K562 (cell line): Measurements from ENCODE around the gene ABCF2. TPM values are rescaled to one million over a fixed set of nuclear protein-coding genes. Genes with fewer than 3 reads are reported as not detected.

Experiments used
- ATAC-seq: fragments of 200-7000 bp; cut with Tn5 transposase; 3 replicates; pipeline ENCODE4 v1.9.1; 2020; ENCODE audit warnings: moderate library complexity
- BruUV-seq: library from RNA; stranded (reverse); fragments of 400-500 nt; replicated peaks from 2 replicates; lab custom pipeline; 2021; lab: Mats Ljungman, UMichigan
- CTCF ChIA-PET: fragments of 300-600 bp; formaldehyde crosslinking; extraction: SDS; loops from one replicate; lab custom pipeline; 2021; ENCODE audit warnings: low intra/inter-chr PET ratio; lab: Yijun Ruan, JAX
- POLR2A ChIA-PET: fragments of 300-600, 350-650 bp; sonication (Branson Sonifier 250); formaldehyde crosslinking; extraction: SDS; loops from one replicate; lab custom pipeline; 2021; ENCODE audit warnings: antibody characterized with exemption, inconsistent platforms; lab: Yijun Ruan, JAX
- DNase-seq, 4 experiments: peaks; one replicate each; pipeline versions ENCODE4 v3.0.0 to v3.0.0-alpha.2; 2011 to 2018; ENCODE audit warnings: low spot score in 3 of 4, mixed read lengths in 3 of 4; ENCODE audit errors: extremely low read depth in 1 of 4
- FAIRE-seq: peaks from 2 replicates; lab custom pipeline; 2011; peaks lifted over from hg19 to GRCh38; lab: Jason Lieb, UNC
- H2AFZ ChIP-seq: 2 replicates; pipeline ENCODE4 v1.6.0; 2011; ENCODE audit warnings: low read depth, low read length, control low read depth, inconsistent platforms
- H3K27ac ChIP-seq: fragments of 200-600 bp; 3 replicates; pipeline ENCODE4 v1.8.0; 2011; ENCODE audit warnings: low read depth, mild to moderate bottlenecking, control low read depth, inconsistent platforms, low read length, moderate library complexity, mixed read lengths; ENCODE audit errors: extremely low read depth
- H3K27me3 ChIP-seq, 2 experiments: fragments of 300-600 bp in 1 of 2; 2 replicates in 1 of 2; 3 replicates in 1 of 2; pipeline versions ENCODE4 v1.6.0 to v1.8.0; 2011; ENCODE audit warnings: inconsistent platforms in 2 of 2, low read length in 2 of 2, mild to moderate bottlenecking in 1 of 2, mixed read lengths in 1 of 2, moderate library complexity in 1 of 2; ENCODE audit not compliant: control insufficient read depth in 2 of 2, insufficient read depth in 2 of 2
- H3K36me3 ChIP-seq: fragments of 300-600 bp; 3 replicates; pipeline ENCODE4 v1.8.0; 2011; ENCODE audit warnings: mild to moderate bottlenecking, low read length, inconsistent platforms; ENCODE audit not compliant: control insufficient read depth, insufficient read depth
- H3K4me1 ChIP-seq, 2 experiments: fragments of 200-600 bp in 1 of 2; replicated peaks in 1 of 2; 2 replicates in 1 of 2; 3 replicates in 1 of 2; pipeline versions ENCODE4 v1.5.1 to v1.8.0; 2011; ENCODE audit warnings: inconsistent platforms in 2 of 2, low read length in 2 of 2, mild to moderate bottlenecking in 1 of 2, mixed read lengths in 1 of 2, moderate library complexity in 1 of 2; ENCODE audit not compliant: control insufficient read depth in 2 of 2, insufficient read depth in 2 of 2
- H3K4me2 ChIP-seq: 2 replicates; pipeline ENCODE4 v1.6.1; 2011; ENCODE audit warnings: low read length, control low read depth, inconsistent platforms, mixed read lengths; ENCODE audit not compliant: insufficient read depth
- H3K4me3 ChIP-seq: fragments of 200-600 bp; sonication (generic), shearing (Covaris generic); 2 replicates; pipeline ENCODE4 v1.5.1; 2016; ENCODE audit warnings: control low read depth, inconsistent platforms
- H3K79me2 ChIP-seq: fragments of 200-600 bp; 3 replicates; pipeline ENCODE4 v1.8.0; 2011; ENCODE audit warnings: low read length, inconsistent platforms; ENCODE audit not compliant: control insufficient read depth, insufficient read depth
- H3K9ac ChIP-seq, 2 experiments: 2 replicates each; pipeline versions ENCODE4 v1.6.0 to v1.6.1; 2011; ENCODE audit warnings: low read depth in 2 of 2, low read length in 2 of 2, control low read depth in 1 of 2, inconsistent platforms in 1 of 2, mild to moderate bottlenecking in 1 of 2, mixed read lengths in 1 of 2; ENCODE audit not compliant: insufficient read depth in 1 of 2
- H3K9me1 ChIP-seq: one replicate; pipeline ENCODE4 v1.6.0; 2011; ENCODE audit warnings: inconsistent platforms, mild to moderate bottlenecking, low read length, moderate library complexity; ENCODE audit not compliant: control insufficient read depth, insufficient read depth
- H3K9me3 ChIP-seq: replicated peaks from 2 replicates; pipeline ENCODE4 v1.5.1; 2011; ENCODE audit warnings: low read depth, low read length, inconsistent platforms; ENCODE audit not compliant: control insufficient read depth, insufficient read depth
- H4K20me1 ChIP-seq: replicated peaks from 2 replicates; pipeline ENCODE4 v1.6.1; 2011; ENCODE audit warnings: low read length, inconsistent platforms, mixed read lengths; ENCODE audit not compliant: control insufficient read depth, insufficient read depth
- CTCF ChIP-seq, 3 experiments: IDR thresholded peaks in 2 of 3; conservative IDR thresholded peaks in 1 of 3; 2 replicates each; pipeline ENCODE4 v1.5.1; 2011 to 2012; ENCODE audit warnings: low read length in 3 of 3, mild to moderate bottlenecking in 3 of 3, control low read depth in 2 of 3, improper control_type of control experiment in 1 of 3, inconsistent platforms in 1 of 3, low read depth in 1 of 3, mixed read lengths in 1 of 3, moderate library complexity in 1 of 3; ENCODE audit not compliant: insufficient read depth in 2 of 3
- GATA2 ChIP-seq: sonication (generic); formaldehyde crosslinking; IDR thresholded peaks from 2 replicates; pipeline ENCODE4 v1.4.0; 2020; ENCODE audit warnings: mild to moderate bottlenecking, missing genetic modification reagents
- GTF2B ChIP-seq: IDR thresholded peaks from 2 replicates; pipeline ENCODE4 v1.6.1; 2011; ENCODE audit not compliant: insufficient read length; ENCODE audit errors: extremely low read depth
- WGBS: fragments of 100-300 bp; shearing (Covaris generic); methylation state at CpG from one replicate; pipeline ENCODE4 v1.1.6; 2016; ENCODE audit warnings: low coverage, mixed read lengths; ENCODE audit not compliant: insufficient coverage; ENCODE audit errors: missing lambda C conversion rate; 5-methylcytosine and 5-hydroxymethylcytosine counted together
- in situ Hi-C: fragments of 300-500 bp; cut with MboI; formaldehyde crosslinking; loops from 4 replicates; pipeline ENCODE4 v1.15.0; 2018; ENCODE audit warnings: inconsistent platforms, mixed read lengths
- intact Hi-C: fragments of 100-400 bp; cut with micrococcal nuclease; formaldehyde crosslinking; loops from 2 replicates; pipeline ENCODE4 v1.14.2; 2022
- polyA plus RNA-seq, 8 experiments: library from polyadenylated mRNA; depleted of rRNA in 4 of 8; stranded (reverse) in 5 of 8; unstranded in 3 of 8; fragments of >200 nt; fragmentation: Nextera tagmentation in 2 of 8; fragmentation: Illumina TruSeq in 1 of 8; extraction: Ambion mirVana in 2 of 8; extraction: Trizol in 1 of 8; gene quantifications; 2 replicates each; pipeline versions ENCODE4 v1.2.1 to v1.2.3, GENCODE V29; 2011 to 2014; ENCODE audit warnings: inconsistent platforms in 1 of 8, missing spikeins in 1 of 8
- total RNA-seq, 7 experiments: library from RNA; depleted of rRNA in 6 of 7; stranded (reverse); fragments of >200 nt in 6 of 7; fragmentation: Illumina TruSeq in 2 of 7; extraction: Trizol in 2 of 7; gene quantifications; 2 replicates each; pipeline versions ENCODE4 v1.2.1 to v1.2.3, GENCODE V29; 2011 to 2021; ENCODE audit warnings: low replicate concordance in 1 of 7

ABCF2 gene
- total and polyA plus RNA-seq, 9 of the 15 experiments (the other 6 are each of a cell fraction or from before 2014, with no cell fraction given), result 62.1 to 224 (median 113) TPM

GRCh38 chr7:151244841-151245346 lies 17.9 kb upstream of the ABCF2 start:
- H3K27me3 ChIP-seq, result peaks cover 0 to 22% of the 10 kb centered on the region in 2 experiments; a peak in 2 of 5 replicates
- no peaks in the 10 kb centered on the region for H3K36me3 ChIP-seq
- DNase-seq, result no peak
- H3K4me3 ChIP-seq, result 0 out of 2 replicates have a peak overlapping the region, but pooled peaks have one; percentile 15
- H3K4me2 ChIP-seq, result 0 out of 2 replicates have a peak overlapping the region, but pooled peaks have one; percentile 6
- POLR2A ChIA-PET, result interaction anchor here (0.6 to 3.5 kb wide), 8 partner anchors 11 to 121 kb away, joined by 3 to 34 read pairs (median 3); partner anchors contain the start of genes ABCF2 and CHPF2
- no peaks in the 10 kb centered on the region for H3K79me2 ChIP-seq
- H3K9me3 ChIP-seq, result no peaks in the 10 kb centered on the region
- no TSS peak for BruUV-seq
- WGBS, result 19% methylated on average over 14 of the region's 15 CpGs
- TF ChIP-seq CTCF (IDR thresholded peaks at IDR 0.05 in 2 of 3, conservative IDR thresholded peaks at IDR 0.05 in 1 of 3; ENCODE audit: insufficient read depth in 2 of 3, low read depth in 1 of 3, low read length in 3 of 3) (0 out of 6 replicates have a peak, but pooled peaks of 1 of the 3 experiments have one; percentile 5), GTF2B (no peak), GATA2 (CRISPR knock-in tag) (0 out of 2 replicates have a peak, but pooled peaks have one; percentile 9)
- peak overlapping the region in 1 of 2 experiments; percentile 39; a peak in 2 of 4 replicates for H3K9ac ChIP-seq
- peaks cover 36% of the 10 kb centered on the region for H4K20me1 ChIP-seq
- in situ Hi-C loops (no loop called here), intact Hi-C loops (loop anchor here (1.0 to 5.0 kb wide), 4 partner anchors 18 to 121 kb away; partner anchors contain the start of gene ABCF2)
- no peak for ATAC-seq
- peaks cover 32 to 69% of the 10 kb centered on the region in 2 experiments for H3K4me1 ChIP-seq
- CTCF ChIA-PET, result interaction anchor here (0.5 to 3.6 kb wide), 12 partner anchors 41 to 801 kb away, joined by 3 to 32 read pairs (median 4); no protein-coding TSS in a partner anchor
- H3K9me1 ChIP-seq, result peaks cover 8% of the 10 kb centered on the region
- no peak for FAIRE-seq
- H3K27ac ChIP-seq, result no peak overlapping the region
- no peak overlapping the region for H2AFZ ChIP-seq
